Loucy (cell line): ENCODE results near the gene CD151.

Source experiments
- EZH2phosphoT487 ChIP-seq: fragments of 200-600 bp; IDR thresholded peaks from 2 replicates; pipeline ENCODE4 v1.6.1; 2018; ENCODE audit warnings: antibody characterized with exemption, mild to moderate bottlenecking, moderate library complexity, borderline replicate concordance
- TF ChIP-seq, protein P1 (sequence below): fragments of 200-600 bp; sonication (generic); conservative IDR thresholded peaks from 2 replicates; pipeline ENCODE4 v1.5.1; 2014; ENCODE audit warnings: mild to moderate bottlenecking, antibody characterized with exemption, low read length

DNA sequence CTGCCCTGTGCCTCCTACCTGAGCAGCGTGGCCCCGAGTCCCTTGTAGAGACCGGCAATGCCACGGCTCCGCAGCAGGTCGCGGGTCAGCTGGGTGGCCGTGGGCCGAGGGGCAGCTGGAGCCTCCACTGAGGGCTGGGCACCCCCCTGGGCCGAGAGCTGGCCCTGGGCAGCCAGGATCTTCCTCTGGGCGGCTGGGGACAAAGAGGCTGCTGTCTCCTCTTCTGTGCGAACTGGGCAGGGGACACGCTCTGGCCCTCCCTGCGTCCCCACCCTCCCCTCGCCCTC, 40.3 kb upstream of the CD151 start:
- TF ChIP-seq, protein P1, sequence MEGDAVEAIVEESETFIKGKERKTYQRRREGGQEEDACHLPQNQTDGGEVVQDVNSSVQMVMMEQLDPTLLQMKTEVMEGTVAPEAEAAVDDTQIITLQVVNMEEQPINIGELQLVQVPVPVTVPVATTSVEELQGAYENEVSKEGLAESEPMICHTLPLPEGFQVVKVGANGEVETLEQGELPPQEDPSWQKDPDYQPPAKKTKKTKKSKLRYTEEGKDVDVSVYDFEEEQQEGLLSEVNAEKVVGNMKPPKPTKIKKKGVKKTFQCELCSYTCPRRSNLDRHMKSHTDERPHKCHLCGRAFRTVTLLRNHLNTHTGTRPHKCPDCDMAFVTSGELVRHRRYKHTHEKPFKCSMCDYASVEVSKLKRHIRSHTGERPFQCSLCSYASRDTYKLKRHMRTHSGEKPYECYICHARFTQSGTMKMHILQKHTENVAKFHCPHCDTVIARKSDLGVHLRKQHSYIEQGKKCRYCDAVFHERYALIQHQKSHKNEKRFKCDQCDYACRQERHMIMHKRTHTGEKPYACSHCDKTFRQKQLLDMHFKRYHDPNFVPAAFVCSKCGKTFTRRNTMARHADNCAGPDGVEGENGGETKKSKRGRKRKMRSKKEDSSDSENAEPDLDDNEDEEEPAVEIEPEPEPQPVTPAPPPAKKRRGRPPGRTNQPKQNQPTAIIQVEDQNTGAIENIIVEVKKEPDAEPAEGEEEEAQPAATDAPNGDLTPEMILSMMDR: no peak
- no peak for TF ChIP-seq EZH2phosphoT487
